Left ventricle myocardium inferior (tissue), 1 donor: ENCODE measurements around the gene PGM1. TPM values are rescaled to one million over a fixed set of nuclear protein-coding genes. Genes with fewer than 3 reads are reported as not detected.

Experiments used
- DNase-seq: peaks from one replicate; pipeline ENCODE4 v3.0.0-alpha.2; 2020
- H3K27ac ChIP-seq: fragments of 200-600 bp; replicated peaks from 2 replicates; pipeline ENCODE4 v1.8.0; 2021
- H3K27me3 ChIP-seq: fragments of 200-600 bp; 2 replicates; pipeline ENCODE4 v1.8.0; 2021; ENCODE audit warnings: low read depth
- H3K36me3 ChIP-seq: fragments of 200-600 bp; 2 replicates; pipeline ENCODE4 v1.8.0; 2021
- H3K4me1 ChIP-seq: fragments of 200-600 bp; 2 replicates; pipeline ENCODE4 v1.8.0; 2021
- H3K4me3 ChIP-seq: fragments of 200-600 bp; 2 replicates; pipeline ENCODE4 v1.8.0; 2021; ENCODE audit warnings: mild to moderate bottlenecking, moderate library complexity
- H3K9me3 ChIP-seq: fragments of 200-600 bp; replicated peaks from 2 replicates; pipeline ENCODE4 v1.8.0; 2021
- intact Hi-C: fragments of 100-400 bp; cut with micrococcal nuclease; formaldehyde crosslinking; loops from one replicate; pipeline ENCODE4 v1.11.0; 2022
- total RNA-seq: library from RNA; stranded (reverse); fragmentation: NEBNext Ultra II Directional; extraction: Animal tissue kit (Norgen Biotek cat#: 25700); gene quantifications from one replicate; pipeline ENCODE4 v1.2.1, GENCODE V29; 2021
- TF ChIP-seq, protein P1 (sequence below): fragments of 200-600 bp; IDR thresholded peaks from 2 replicates; pipeline ENCODE4 v1.8.0; 2021; ENCODE audit warnings: antibody characterized with exemption, mild to moderate bottlenecking, borderline replicate concordance
- donor health status: DM: no; HTN: yes; CAD: no; lungs with severe emphysema.

Gene PGM1
- total RNA-seq, 1 donor from 2014 or later = 280 TPM

DNA sequence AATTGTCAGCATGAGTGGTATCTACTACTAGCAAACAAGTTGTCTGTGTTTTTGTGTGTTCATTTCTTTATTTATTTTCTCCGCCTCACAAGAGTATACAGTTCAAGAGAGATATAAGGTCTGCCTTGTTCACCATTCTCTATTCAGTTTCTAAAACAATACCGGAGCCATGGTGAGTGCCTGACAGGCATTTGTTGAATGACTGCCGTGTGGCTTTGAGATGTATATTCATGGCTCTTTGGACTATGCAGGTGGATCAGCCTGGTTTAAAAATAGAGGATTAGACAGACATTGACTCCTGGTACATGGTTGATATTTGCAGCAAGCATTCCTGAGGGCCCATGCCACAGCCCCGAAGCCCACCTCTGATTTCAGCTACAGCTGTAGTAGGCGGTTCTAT is 89.7 kb downstream of the PGM1 start:
- no peak overlapping the region for H3K27ac ChIP-seq
- no peaks in the 10 kb centered on the region for H3K27me3 ChIP-seq
- no peaks in the 10 kb centered on the region for H3K36me3 ChIP-seq
- H3K9me3 ChIP-seq = peaks cover 4% of the 10 kb centered on the region
- no peak overlapping the region for H3K4me3 ChIP-seq
- no peak for DNase-seq
- no peaks in the 10 kb centered on the region for H3K4me1 ChIP-seq
- intact Hi-C loops = no loop called here
- TF ChIP-seq, protein P1, sequence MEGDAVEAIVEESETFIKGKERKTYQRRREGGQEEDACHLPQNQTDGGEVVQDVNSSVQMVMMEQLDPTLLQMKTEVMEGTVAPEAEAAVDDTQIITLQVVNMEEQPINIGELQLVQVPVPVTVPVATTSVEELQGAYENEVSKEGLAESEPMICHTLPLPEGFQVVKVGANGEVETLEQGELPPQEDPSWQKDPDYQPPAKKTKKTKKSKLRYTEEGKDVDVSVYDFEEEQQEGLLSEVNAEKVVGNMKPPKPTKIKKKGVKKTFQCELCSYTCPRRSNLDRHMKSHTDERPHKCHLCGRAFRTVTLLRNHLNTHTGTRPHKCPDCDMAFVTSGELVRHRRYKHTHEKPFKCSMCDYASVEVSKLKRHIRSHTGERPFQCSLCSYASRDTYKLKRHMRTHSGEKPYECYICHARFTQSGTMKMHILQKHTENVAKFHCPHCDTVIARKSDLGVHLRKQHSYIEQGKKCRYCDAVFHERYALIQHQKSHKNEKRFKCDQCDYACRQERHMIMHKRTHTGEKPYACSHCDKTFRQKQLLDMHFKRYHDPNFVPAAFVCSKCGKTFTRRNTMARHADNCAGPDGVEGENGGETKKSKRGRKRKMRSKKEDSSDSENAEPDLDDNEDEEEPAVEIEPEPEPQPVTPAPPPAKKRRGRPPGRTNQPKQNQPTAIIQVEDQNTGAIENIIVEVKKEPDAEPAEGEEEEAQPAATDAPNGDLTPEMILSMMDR = no peak

DNA sequence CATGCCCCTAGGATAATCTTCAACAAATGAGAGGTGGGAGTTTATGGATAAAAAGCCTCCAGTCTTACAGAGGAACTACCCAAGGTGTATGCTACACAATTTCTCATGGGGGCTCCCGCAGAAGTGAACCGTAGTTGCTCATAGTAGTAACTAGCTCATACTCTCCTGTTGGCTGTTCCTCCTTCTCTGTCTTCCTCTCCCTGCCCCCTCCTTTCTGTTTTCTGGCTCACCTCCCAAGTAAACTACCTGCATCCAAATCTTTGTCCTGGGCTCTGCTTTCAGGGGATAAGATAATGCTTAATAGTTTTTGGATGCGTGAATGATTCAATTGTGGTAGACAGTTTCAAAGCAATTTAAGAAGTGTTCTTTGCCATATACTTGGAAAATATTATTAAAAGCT is 90.5 kb downstream of the PGM1 start:
- no peaks in the 10 kb centered on the region for H3K4me1 ChIP-seq
- no peaks in the 10 kb centered on the region for H3K27me3 ChIP-seq
- no peak overlapping the region for H3K4me3 ChIP-seq
- peaks cover 4% of the 10 kb centered on the region for H3K9me3 ChIP-seq
- no peak overlapping the region for H3K27ac ChIP-seq
- TF ChIP-seq, protein P1 = no peak
- no peaks in the 10 kb centered on the region for H3K36me3 ChIP-seq
- no peak for DNase-seq
- intact Hi-C loops = no loop called here

DNA sequence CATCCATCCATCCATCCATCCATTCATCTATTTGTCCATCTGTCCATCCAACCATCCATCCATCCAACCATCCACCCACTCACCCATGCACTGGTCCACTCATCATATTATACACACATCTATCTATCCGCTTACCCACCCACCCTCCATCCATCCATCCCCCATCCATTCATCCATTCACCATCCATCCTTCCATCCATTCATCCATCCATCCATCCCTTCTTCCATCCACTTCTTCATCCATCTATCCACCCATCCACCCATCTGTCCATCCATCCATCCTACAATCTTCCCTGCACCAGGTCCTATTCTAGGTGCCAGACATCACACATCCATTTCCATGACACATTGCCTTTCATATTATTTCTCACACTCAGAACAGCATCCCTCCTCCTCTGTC is 93.5 kb downstream of the PGM1 start:
- TF ChIP-seq, protein P1 = no peak
- Histone ChIP-seq H3K27me3 (no peaks in the 10 kb centered on the region), H3K4me3 (no peak overlapping the region), H3K4me1 (no peaks in the 10 kb centered on the region), H3K36me3 (no peaks in the 10 kb centered on the region), H3K27ac (no peak overlapping the region), H3K9me3 (no peaks in the 10 kb centered on the region)
- intact Hi-C loops = no loop called here
- no peak for DNase-seq

DNA sequence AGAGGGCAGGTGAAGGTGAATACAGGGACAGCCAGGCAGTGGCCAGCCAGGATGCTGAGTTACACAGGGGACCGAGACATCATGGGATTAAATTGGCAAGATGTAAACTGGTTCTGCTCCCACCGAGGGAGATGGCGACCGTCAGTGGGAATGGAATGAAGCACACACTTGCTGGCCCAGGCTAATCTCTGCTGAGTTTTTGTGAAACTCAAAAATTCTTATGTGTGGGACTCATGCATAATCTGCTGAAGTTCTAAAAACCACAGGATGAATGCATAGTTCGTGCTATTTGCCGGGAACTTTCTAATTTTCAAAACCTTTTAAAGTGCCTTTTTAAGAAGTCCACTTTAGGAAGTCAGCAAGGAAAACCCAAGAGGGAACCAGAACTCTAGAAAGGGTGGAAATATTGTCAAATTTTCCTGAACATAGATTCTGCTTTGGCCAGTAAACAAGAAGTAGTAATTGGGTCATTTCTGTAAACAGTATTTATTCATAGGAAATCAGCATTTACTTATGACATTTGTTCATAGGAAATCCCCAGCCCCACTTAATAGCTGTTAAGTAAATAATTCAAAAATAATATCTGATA is 95.2 kb downstream of the PGM1 start:
- intact Hi-C loops = no loop called here
- peaks cover 5% of the 10 kb centered on the region for H3K4me1 ChIP-seq

DNA sequence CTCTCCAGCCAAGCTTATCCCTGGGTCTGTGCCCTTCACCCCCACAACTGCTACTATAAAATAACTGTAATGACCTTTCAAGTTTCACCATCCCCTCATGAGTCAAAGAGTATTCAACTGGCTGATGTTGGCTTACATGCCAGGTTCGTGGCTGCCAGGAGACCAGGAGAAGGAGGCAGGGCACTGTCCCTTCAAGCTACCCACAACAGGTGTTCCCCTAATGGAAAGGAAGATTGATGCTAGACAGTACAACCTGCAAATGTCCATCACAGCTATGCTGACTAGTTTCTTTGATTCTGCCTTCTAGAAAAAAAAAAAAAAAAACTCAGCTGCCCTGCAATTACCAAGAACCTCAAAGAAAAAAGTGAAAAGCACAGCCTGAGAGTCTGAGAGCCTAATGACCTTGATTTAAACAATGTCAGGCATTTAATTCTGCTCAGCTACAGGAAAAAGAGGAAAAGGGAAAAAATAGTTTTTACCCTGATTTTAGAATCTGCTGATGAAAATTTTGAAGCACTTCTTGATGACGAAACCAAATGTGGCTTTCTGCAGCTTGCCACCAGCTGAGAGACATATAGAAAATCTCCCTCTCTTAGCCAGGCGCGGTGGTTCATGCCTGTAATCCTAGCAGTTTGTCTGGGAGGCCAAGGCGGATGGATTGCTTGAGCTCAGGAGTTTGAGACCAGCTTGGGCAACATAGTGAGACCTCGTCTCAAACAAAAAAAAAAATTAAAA is 97.9 kb downstream of the PGM1 start:
- Histone ChIP-seq H3K9me3 (no peaks in the 10 kb centered on the region), H3K27me3 (no peaks in the 10 kb centered on the region), H3K27ac (no peak overlapping the region), H3K36me3 (no peaks in the 10 kb centered on the region), H3K4me3 (no peak overlapping the region), H3K4me1 (peaks cover 22% of the 10 kb centered on the region)
- DNase-seq = no peak
- intact Hi-C loops = loop anchor here (10.0 kb wide), 1 partner anchor 444 kb away; no protein-coding TSS in a partner anchor
- TF ChIP-seq, protein P1 = no peak

More for the DNA sequence above, 95.2 kb downstream of the PGM1 start:
- Histone ChIP-seq H3K9me3 (no peaks in the 10 kb centered on the region), H3K36me3 (no peaks in the 10 kb centered on the region), H3K4me3 (no peak overlapping the region), H3K27me3 (no peaks in the 10 kb centered on the region), H3K27ac (no peak overlapping the region)
- TF ChIP-seq, protein P1 = no peak
- no peak for DNase-seq
